GM18907 (cell line): Measurements from ENCODE around the gene STAU1.
"Not testable (repeated sequence)": the region's sequence is repeated elsewhere in the genome, so short reads cannot be mapped to it uniquely, and the experiment has no call there.

Source experiments
- ATAC-seq: cut with Tn5 transposase; IDR thresholded peaks from one replicate; pipeline ENCODE4 v1.9.1; 2021; ENCODE audit warnings: mild to moderate bottlenecking, moderate library complexity; ENCODE audit not compliant: unreplicated experiment

STAU1 gene

DNA sequence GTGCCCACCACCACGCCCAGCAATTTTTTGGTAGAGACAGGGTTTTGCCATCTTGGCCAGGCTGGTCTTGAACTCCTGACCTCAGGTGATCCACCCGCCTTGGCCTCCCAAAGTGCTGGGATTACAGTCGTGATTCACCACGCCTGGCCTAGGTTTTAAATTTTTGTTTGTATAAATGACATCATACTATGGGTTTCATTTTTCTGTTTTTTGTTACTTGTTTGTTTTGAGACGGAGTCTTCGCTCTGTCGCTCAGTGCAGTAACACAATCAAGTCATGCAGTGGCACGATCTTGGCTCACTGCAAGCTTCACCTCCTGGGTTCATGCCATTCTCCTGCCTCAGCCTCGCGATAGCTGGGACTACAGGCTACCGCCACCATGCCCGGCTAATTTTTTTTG is 105.8 kb downstream of the STAU1 start:
- ATAC-seq, result not testable (repeated sequence)

GRCh38 chr20:49078310-49078709 is 109.8 kb downstream of the STAU1 start:
- ATAC-seq, result no peak

- no peak for ATAC-seq
These were observed 113.6 kb downstream of the STAU1 start for GRCh38 chr20:49074521-49074920.
